ENCODE results near the gene TOGARAM1. TPM values are rescaled to one million over a fixed set of nuclear protein-coding genes. Genes with fewer than 3 reads are reported as not detected.
A peak's percentile ranks its signal among the peaks of the same experiment; 100 is the strongest.

TOGARAM1 gene
- total RNA-seq, 2 experiments from 2014 or later, result 4.5 to 5.4 TPM

GRCh38 chr14:45112896-45113781 lies 151.1 kb downstream of the TOGARAM1 start:
- H3K36me3 Mint-ChIP-seq, result peaks cover 33% of the 10 kb centered on the region
- H3K27me3 Mint-ChIP-seq, result no peaks in the 10 kb centered on the region
- ChIA-PET POLR2A (interaction anchor here (0.6 to 2.6 kb wide), 3 partner anchors 23 to 151 kb away, joined by 3 to 8 read pairs (median 4); partner anchors contain the start of genes KLHL28 and TOGARAM1), CTCF (interaction anchor here (0.9 kb wide), 1 partner anchor 23 kb away, joined by 3 read pairs; the partner anchor contains the start of gene FANCM)
- DNase-seq, result no peak
- no peaks in the 10 kb centered on the region for H3K9me3 Mint-ChIP-seq
- no peak overlapping the region for H3K4me3 Mint-ChIP-seq
- peak overlapping the region; percentile 75 for H3K27ac Mint-ChIP-seq
- intact Hi-C loops (cut with micrococcal nuclease), result loop anchor here (1.0 kb wide), 1 partner anchor 18 kb away; no protein-coding TSS in a partner anchor
- H3K4me1 Mint-ChIP-seq (ENCODE audit: low read depth), result peaks cover 30% of the 10 kb centered on the region

DNA sequence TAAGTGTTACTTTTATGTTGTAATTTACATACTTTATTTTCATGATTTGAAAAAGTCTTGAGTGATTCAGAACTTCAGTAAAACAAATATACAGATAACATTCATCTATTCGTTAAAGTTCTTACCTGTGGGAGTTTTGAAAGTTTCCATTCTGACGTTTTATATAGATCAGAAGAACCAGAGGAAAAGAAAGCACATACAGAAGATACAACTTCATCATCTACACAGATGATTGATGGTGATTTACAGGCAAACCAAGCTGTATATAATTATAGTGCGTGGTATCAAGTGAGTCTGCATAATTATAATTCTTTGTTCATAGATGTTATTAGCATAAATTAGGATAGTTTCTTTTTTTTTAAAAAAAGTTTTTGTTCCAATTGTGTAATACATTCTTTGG lies 152.3 kb downstream of the TOGARAM1 start:
- no peak overlapping the region for H3K4me3 Mint-ChIP-seq
- peaks cover 30% of the 10 kb centered on the region for H3K4me1 Mint-ChIP-seq (ENCODE audit: low read depth)
- intact Hi-C loops (cut with micrococcal nuclease), result loop anchor here (1.0 kb wide), 5 partner anchors 20 to 184 kb away; partner anchors contain the start of genes FKBP3, KLHL28 and MIS18BP1
- ChIA-PET CTCF (interaction anchor here (1.9 kb wide), 1 partner anchor 9 kb away, joined by 5 read pairs; no protein-coding TSS in a partner anchor), POLR2A (interaction anchor here (2.6 kb wide), 1 partner anchor 152 kb away, joined by 8 read pairs; the partner anchor contains the start of genes KLHL28 and TOGARAM1)
- H3K27me3 Mint-ChIP-seq, result no peaks in the 10 kb centered on the region
- DNase-seq, result no peak
- peak overlapping the region; percentile 66 for H3K27ac Mint-ChIP-seq
- peaks cover 34% of the 10 kb centered on the region for H3K36me3 Mint-ChIP-seq
- H3K9me3 Mint-ChIP-seq, result no peaks in the 10 kb centered on the region

DNA sequence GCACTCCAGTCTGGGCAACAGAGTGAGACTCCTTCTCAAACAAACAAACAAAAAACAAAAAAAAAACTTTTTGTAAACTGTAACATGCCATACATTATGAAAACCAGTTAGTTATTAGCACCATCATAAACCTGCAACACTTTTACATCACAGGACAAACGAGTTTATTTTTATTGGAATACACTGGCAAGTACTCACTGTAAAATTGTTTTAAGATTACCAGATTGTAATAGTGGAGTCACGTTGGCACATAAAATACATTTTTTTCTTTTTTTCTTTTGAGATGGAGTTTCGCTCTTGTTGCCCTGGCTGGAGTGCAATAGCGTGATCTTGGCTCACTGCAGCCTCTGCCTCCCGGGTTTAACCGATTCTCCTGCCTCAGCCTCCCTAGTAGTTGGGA lies 156.6 kb downstream of the TOGARAM1 start:
- peaks cover 15% of the 10 kb centered on the region for H3K4me1 Mint-ChIP-seq (ENCODE audit: low read depth)
- no peaks in the 10 kb centered on the region for H3K9me3 Mint-ChIP-seq
- POLR2A ChIA-PET, result no interaction called here
- H3K27ac Mint-ChIP-seq, result no peak overlapping the region
- CTCF ChIA-PET, result no interaction called here
- H3K4me3 Mint-ChIP-seq, result no peak overlapping the region
- DNase-seq, result no peak
- intact Hi-C loops (cut with micrococcal nuclease), result no loop called here
- peaks cover 43% of the 10 kb centered on the region for H3K36me3 Mint-ChIP-seq
- H3K27me3 Mint-ChIP-seq, result no peaks in the 10 kb centered on the region

- H3K4me3 Mint-ChIP-seq, result no peak overlapping the region
- H3K36me3 Mint-ChIP-seq, result peaks cover 46% of the 10 kb centered on the region
- no peak for DNase-seq
- intact Hi-C loops (cut with micrococcal nuclease), result no loop called here
- H3K27ac Mint-ChIP-seq, result no peak overlapping the region
- H3K27me3 Mint-ChIP-seq, result no peaks in the 10 kb centered on the region
- CTCF ChIA-PET, result no interaction called here
- POLR2A ChIA-PET, result no interaction called here
- H3K9me3 Mint-ChIP-seq, result no peaks in the 10 kb centered on the region
- peaks cover 5% of the 10 kb centered on the region for H3K4me1 Mint-ChIP-seq (ENCODE audit: low read depth)
Observed at GRCh38 chr14:45120096-45120495, 158.1 kb downstream of the TOGARAM1 start.

DNA sequence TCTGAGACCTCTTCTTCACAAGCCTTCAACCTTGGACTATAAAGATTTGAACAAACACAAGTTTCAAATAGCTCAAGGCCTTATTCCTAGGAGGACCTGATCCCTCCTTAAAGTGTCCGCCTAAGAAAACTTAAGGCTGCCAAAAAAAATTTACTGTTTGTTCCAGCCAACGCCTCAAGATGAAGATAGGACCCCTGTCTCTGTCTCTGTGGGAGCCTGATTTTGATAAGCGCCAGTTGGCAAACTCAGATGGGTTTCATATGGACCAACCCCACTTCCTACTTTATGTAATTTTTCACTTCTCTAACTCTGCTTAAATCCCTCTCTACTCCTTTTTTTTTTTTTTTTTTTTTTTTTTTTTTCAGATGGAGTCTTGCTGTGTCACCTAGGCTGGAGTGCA lies 161.3 kb downstream of the TOGARAM1 start:
- no peak for DNase-seq
- Mint-ChIP-seq H3K4me1 (ENCODE audit: low read depth) (peaks cover 3% of the 10 kb centered on the region), H3K27me3 (no peaks in the 10 kb centered on the region), H3K27ac (no peak overlapping the region), H3K9me3 (no peaks in the 10 kb centered on the region), H3K36me3 (peaks cover 44% of the 10 kb centered on the region), H3K4me3 (no peak overlapping the region)
- CTCF ChIA-PET, result interaction anchor here (0.6 to 1.6 kb wide), 2 partner anchors 8 to 100 kb away, joined by 3 to 5 read pairs; no protein-coding TSS in a partner anchor
- POLR2A ChIA-PET, result no interaction called here
- intact Hi-C loops (cut with micrococcal nuclease), result no loop called here

Other genes starting within 250 kb of the TOGARAM1 start
- 10 to 100 TPM; 11.0 to 11.8 TPM for gene KLHL28, start 243 bp upstream of the TOGARAM1 start, total RNA-seq
- 10 to 100 TPM; 38.9 to 40.9 TPM for gene PRPF39, start 121.9 kb downstream of the TOGARAM1 start, total RNA-seq
- 10 to 100 TPM; 71.2 to 72.4 TPM for gene FKBP3, start 172.3 kb downstream of the TOGARAM1 start, total RNA-seq
- gene FANCM, start 173.7 kb downstream of the TOGARAM1 start, total RNA-seq, result 10 to 100 TPM; 15.9 to 17.2 TPM

Measured in activated CD4-positive, alpha-beta memory T cell treated with anti-CD3 and anti-CD28 coated beads for 36 hours (primary cell).